GM18505 (cell line): ENCODE measurements around the gene NDUFAF5.

Source experiments
- ATAC-seq: cut with Tn5 transposase; IDR thresholded peaks from one replicate; pipeline ENCODE4 v1.9.1; 2021; ENCODE audit not compliant: unreplicated experiment
- POLR2A ChIP-seq: IDR thresholded peaks from 4 replicates; pipeline ENCODE4 v1.6.1; 2011; ENCODE audit warnings: borderline replicate concordance; ENCODE audit not compliant: insufficient read depth, insufficient read length; ENCODE audit errors: extremely low read depth

The NDUFAF5 gene

GRCh38 chr20:13855613-13856012 is 70.8 kb downstream of the NDUFAF5 start:
- TF ChIP-seq POLR2A: no peak
- ATAC-seq: no peak

- TF ChIP-seq POLR2A: no peak
- no peak for ATAC-seq
Measured at GRCh38 chr20:13856354-13856753, 71.5 kb downstream of the NDUFAF5 start.

- TF ChIP-seq POLR2A: no peak
- no peak for ATAC-seq
Measured at GRCh38 chr20:13857304-13857703, 72.5 kb downstream of the NDUFAF5 start.

GRCh38 chr20:13857961-13858360 is 73.1 kb downstream of the NDUFAF5 start:
- no peak for TF ChIP-seq POLR2A

GRCh38 chr20:13858439-13858838 is 73.6 kb downstream of the NDUFAF5 start:
- no peak for ATAC-seq
- TF ChIP-seq POLR2A: no peak

More at GRCh38 chr20:13857961-13858360, 73.1 kb downstream of the NDUFAF5 start:
- no peak for ATAC-seq

GRCh38 chr20:13858871-13859270 is 74.0 kb downstream of the NDUFAF5 start:
- no peak for ATAC-seq
- no peak for TF ChIP-seq POLR2A

GRCh38 chr20:13862245-13862644 is 77.4 kb downstream of the NDUFAF5 start:
- no peak for ATAC-seq
- no peak for TF ChIP-seq POLR2A

- no peak for ATAC-seq
- no peak for TF ChIP-seq POLR2A
Measured at GRCh38 chr20:13863244-13863643, 78.4 kb downstream of the NDUFAF5 start.

- no peak for ATAC-seq
- TF ChIP-seq POLR2A: no peak
Measured at GRCh38 chr20:13865156-13865555, 80.3 kb downstream of the NDUFAF5 start.

GRCh38 chr20:13865791-13866351 is 81.0 kb downstream of the NDUFAF5 start:
- ATAC-seq: no peak
- no peak for TF ChIP-seq POLR2A

- no peak for TF ChIP-seq POLR2A
- ATAC-seq: no peak
Measured at GRCh38 chr20:13868331-13868730, 83.5 kb downstream of the NDUFAF5 start.

GRCh38 chr20:13870170-13870748 is 85.4 kb downstream of the NDUFAF5 start:
- ATAC-seq: no peak
- TF ChIP-seq POLR2A: no peak
